ENCODE data around the gene CFAP251.

DNA sequence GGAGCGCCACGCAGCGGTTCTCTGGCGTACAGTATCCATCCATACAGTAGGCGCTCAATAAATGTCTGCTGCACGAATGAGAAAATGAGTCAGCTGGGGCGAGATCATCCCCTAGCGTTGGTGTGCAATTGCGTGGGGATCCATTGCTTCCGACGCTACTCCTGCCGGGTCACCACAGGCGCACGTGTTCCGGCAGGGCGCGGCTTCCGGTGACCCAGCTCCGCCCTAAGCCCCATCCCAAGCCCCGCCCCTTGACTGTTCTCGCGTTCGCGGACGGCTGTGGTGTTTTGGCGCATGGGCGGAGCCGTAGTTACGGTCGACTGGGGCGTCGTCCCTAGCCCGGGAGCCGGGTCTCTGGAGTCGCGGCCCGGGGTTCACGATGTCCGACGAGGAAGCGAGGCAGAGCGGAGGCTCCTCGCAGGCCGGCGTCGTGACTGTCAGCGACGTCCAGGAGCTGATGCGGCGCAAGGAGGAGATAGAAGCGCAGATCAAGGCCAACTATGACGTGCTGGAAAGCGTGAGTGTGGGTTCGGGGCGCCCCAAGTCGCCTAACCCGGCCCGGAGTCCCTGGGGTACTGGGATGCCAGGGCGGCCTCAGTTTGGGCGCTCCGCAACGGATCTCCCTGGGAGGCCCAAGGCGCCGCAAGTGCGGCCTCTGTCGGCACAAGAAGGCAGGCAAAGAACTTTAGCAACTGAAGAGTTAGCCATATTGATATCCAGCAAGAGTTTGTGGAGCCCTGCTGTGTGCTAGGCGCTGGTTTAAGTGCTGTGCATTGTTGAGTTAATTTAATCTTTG is 29.7 kb upstream of the CFAP251 start, which contains the start of gene PSMD9:
- TF ChIP-seq, protein P1, sequence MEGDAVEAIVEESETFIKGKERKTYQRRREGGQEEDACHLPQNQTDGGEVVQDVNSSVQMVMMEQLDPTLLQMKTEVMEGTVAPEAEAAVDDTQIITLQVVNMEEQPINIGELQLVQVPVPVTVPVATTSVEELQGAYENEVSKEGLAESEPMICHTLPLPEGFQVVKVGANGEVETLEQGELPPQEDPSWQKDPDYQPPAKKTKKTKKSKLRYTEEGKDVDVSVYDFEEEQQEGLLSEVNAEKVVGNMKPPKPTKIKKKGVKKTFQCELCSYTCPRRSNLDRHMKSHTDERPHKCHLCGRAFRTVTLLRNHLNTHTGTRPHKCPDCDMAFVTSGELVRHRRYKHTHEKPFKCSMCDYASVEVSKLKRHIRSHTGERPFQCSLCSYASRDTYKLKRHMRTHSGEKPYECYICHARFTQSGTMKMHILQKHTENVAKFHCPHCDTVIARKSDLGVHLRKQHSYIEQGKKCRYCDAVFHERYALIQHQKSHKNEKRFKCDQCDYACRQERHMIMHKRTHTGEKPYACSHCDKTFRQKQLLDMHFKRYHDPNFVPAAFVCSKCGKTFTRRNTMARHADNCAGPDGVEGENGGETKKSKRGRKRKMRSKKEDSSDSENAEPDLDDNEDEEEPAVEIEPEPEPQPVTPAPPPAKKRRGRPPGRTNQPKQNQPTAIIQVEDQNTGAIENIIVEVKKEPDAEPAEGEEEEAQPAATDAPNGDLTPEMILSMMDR (IDR thresholded peaks at IDR 0.05; ENCODE audit: poor library complexity, severe bottlenecking), result peak; percentile 76
- TF ChIP-seq, protein P2, sequence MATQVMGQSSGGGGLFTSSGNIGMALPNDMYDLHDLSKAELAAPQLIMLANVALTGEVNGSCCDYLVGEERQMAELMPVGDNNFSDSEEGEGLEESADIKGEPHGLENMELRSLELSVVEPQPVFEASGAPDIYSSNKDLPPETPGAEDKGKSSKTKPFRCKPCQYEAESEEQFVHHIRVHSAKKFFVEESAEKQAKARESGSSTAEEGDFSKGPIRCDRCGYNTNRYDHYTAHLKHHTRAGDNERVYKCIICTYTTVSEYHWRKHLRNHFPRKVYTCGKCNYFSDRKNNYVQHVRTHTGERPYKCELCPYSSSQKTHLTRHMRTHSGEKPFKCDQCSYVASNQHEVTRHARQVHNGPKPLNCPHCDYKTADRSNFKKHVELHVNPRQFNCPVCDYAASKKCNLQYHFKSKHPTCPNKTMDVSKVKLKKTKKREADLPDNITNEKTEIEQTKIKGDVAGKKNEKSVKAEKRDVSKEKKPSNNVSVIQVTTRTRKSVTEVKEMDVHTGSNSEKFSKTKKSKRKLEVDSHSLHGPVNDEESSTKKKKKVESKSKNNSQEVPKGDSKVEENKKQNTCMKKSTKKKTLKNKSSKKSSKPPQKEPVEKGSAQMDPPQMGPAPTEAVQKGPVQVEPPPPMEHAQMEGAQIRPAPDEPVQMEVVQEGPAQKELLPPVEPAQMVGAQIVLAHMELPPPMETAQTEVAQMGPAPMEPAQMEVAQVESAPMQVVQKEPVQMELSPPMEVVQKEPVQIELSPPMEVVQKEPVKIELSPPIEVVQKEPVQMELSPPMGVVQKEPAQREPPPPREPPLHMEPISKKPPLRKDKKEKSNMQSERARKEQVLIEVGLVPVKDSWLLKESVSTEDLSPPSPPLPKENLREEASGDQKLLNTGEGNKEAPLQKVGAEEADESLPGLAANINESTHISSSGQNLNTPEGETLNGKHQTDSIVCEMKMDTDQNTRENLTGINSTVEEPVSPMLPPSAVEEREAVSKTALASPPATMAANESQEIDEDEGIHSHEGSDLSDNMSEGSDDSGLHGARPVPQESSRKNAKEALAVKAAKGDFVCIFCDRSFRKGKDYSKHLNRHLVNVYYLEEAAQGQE (IDR thresholded peaks at IDR 0.05; ENCODE audit: borderline replicate concordance), result peak; percentile 54
- no peak for TF ChIP-seq EZH2 (IDR thresholded peaks at IDR 0.05; ENCODE audit: borderline replicate concordance, insufficient read depth, low read length, poor library complexity, severe bottlenecking)
- TF ChIP-seq EP300 (conservative IDR thresholded peaks at IDR 0.05; ENCODE audit: poor library complexity, severe bottlenecking), result peak; percentile 45
- TF ChIP-seq MXI1 (conservative IDR thresholded peaks at IDR 0.05; ENCODE audit: poor library complexity, severe bottlenecking), result peak; percentile 88
- no peak for TF ChIP-seq TAF1 (IDR thresholded peaks at IDR 0.05; ENCODE audit: low read depth)
- peak; percentile 76 for TF ChIP-seq SMC3 (conservative IDR thresholded peaks at IDR 0.05; ENCODE audit: poor library complexity)
- peak; percentile 68 for TF ChIP-seq RAD21 (conservative IDR thresholded peaks at IDR 0.05)
